ELR (cell line): ENCODE data around the gene PLEKHG4B.
"Not testable (repeated sequence)": the region's sequence is repeated elsewhere in the genome, so short reads cannot be mapped to it uniquely, and the experiment has no call there.

Experiments
- DNase-seq: peaks from one replicate; pipeline ENCODE4 v3.0.0-alpha.2; 2015; ENCODE audit warnings: low read depth

The PLEKHG4B gene

DNA sequence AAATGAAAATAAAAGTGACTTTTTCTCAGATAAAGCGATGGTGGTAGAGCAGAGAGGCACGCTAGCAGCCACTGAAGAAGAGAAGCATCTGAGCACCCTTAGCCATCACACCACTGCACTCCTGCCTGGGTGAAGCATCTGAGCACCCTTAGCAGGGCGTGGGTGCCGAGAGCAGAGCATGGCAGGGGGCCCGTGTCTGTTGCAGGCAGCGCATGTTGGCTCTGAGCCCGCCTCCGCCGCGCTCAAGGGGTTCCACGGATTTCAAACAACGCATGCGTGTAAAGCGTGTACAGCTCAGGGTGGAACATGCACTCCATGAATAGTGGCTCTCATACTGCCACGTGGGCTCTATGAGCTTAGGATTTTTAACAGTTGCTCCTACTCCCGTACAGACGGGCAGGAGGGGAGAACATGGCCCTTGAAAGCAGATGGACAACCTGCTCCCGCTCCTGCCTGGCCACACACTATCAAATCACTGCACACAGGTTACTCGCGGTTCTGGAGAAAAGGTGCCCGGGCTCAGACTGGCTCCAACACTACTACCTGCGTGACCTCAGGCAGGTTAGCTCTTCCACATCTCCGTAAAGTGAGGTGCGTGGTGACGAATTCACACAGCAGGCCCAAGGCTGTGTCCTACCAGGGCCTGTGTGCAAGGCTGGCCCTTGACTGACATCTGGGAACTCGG, 111.4 kb downstream of the PLEKHG4B start:
- DNase-seq = no peak

GRCh38 chr5:204001-204400, 112.0 kb downstream of the PLEKHG4B start:
- DNase-seq = no peak

- DNase-seq = no peak
Observed at GRCh38 chr5:204462-204861, 112.5 kb downstream of the PLEKHG4B start.

DNA sequence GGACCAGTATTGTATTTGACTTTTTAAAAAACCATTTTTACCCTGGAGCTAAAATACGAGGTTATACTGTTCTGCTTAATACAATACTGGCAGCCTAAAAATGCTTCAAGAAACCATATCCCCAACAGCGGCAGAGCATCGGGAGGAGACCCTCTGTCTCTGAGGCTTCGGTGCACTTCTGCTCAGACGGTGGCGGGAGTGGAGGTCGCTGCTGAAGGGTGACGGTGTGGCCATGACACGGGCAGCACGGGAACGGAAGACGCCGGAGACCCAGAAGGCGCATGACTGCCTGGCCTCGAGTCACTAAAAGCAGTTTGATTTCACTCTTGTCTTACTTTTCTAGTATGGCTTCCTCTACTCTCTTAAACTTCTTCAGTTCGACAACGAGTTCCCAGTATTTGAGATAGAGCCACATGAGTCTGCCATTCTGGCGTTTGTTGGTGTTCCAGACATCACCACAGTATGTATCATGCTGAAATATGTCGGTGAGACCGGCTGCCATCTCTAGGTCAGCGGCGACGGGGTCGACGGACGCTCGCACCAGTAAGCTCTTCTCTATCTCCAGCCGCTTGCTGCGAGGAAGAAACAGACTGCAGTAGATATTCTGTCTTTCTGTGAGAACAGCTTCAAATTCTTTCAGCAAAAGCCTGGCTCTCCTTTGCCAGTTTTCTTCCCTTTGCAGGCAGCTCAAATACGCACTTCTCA, 113.2 kb downstream of the PLEKHG4B start:
- DNase-seq = no peak

DNA sequence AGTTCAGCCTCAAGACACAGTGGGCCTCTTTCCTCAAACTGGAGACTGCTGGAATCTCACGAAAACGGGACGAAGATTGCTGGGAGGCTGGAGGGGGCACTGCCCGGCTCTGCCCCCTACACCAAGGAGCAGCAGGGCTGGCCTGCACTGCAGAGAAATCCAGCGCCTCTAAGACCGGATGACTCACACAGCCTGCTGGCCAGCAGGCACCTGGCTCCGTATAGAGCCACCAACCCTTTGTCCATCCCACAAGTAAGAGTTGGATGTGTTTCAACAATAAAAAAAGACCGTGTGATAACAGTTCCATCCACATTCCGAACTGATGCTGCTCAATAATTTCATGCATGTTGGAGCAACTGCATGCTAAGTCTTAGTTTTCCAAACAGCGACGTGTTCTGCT, 114.4 kb downstream of the PLEKHG4B start:
- DNase-seq = peak; percentile 23

- no peak for DNase-seq
Observed at GRCh38 chr5:206927-207536, 115.1 kb downstream of the PLEKHG4B start.

GRCh38 chr5:207599-207998, 115.6 kb downstream of the PLEKHG4B start:
- DNase-seq = peak; percentile 54

DNA sequence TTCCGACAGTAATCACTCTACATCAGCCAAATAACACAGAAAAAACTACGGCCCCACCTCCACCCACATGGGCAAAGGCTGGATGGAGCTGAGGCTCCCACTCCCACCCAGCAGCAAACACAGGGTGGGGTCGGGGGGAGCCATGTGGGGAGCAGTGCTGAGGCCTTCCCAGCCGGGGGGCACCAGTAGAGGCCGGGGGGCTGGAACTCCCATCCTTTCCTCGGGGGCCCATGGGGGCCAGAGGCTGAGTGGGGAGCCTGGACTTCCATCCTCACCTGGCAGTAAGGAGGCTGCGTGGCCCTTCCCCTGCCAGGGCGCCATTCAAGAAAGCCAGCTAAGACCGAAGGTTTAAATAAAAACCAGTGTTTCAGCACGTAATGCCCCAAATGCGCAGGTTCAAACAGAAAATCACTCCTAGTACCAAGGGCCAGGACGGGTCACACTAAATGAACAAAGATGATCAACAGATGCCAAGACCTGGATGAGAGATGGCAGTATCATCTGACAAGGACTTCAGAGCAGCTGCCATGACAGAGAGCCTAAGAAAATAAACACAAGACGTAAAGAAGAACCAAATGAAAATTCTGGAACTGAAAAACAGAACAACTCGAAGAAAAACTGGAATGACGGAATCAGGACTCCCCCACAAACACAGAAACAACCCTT, 116.6 kb downstream of the PLEKHG4B start:
- DNase-seq = no peak

- DNase-seq = no peak
Observed at GRCh38 chr5:213803-214395, 121.9 kb downstream of the PLEKHG4B start.

GRCh38 chr5:215256-215655, 123.3 kb downstream of the PLEKHG4B start:
- DNase-seq = peak; percentile 60

GRCh38 chr5:216076-216475, 124.1 kb downstream of the PLEKHG4B start:
- DNase-seq = not testable (repeated sequence)

DNA sequence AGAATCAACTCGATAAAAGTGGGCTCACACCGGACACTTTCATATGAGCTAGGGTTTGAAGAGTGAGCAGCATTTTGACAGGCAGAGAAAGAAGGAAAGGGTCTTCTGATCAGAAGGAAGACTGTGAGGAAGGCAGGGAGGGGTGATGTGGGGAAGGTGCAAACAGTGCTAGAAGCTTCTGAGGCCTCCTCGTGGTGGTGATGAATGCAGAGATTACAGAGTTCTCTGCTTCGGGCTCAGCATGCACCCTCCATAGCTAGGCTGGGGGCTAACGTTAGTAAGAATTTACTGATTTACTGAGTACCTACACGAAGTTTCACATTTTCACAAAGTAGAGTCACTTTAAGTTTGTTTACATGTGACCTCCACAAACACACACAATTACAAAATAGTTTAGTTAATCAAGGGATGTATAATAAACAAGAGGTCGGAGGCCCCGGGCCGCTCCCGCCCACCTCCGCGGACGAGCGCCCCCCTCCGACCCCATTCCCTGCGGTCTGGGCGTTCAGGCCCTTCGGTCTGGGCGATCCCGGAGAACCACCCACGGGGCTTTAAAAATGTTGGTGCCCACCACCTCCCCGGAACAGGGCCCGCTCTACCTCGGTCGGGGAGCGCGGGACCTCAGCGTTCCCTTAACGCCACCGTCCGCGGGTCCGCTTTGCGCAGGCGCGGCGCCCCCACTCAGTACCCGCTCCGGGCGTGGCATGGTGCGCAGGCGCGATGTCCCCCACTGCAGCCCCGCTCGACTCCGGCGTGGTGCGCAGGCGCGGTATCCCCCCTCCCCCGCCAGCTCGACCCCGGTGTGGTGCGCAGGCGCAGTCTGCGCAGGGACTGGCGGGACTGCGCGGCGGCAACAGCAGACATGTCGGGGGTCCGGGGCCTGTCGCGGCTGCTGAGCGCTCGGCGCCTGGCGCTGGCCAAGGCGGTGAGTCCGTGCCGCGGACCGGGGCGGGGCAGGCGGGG, 125.8 kb downstream of the PLEKHG4B start, which contains the start of the genes CCDC127 and SDHA:
Gene CCDC127 (minus strand): TSS at position 660 of the 963 bp plus-strand sequence. CDS start 1,304 bp downstream, outside the sequence.
Gene SDHA (plus strand): TSS at position 827 of the 963 bp plus-strand sequence. CDS start 36 bp downstream, at position 863.
- DNase-seq = peak; percentile 93

DNA sequence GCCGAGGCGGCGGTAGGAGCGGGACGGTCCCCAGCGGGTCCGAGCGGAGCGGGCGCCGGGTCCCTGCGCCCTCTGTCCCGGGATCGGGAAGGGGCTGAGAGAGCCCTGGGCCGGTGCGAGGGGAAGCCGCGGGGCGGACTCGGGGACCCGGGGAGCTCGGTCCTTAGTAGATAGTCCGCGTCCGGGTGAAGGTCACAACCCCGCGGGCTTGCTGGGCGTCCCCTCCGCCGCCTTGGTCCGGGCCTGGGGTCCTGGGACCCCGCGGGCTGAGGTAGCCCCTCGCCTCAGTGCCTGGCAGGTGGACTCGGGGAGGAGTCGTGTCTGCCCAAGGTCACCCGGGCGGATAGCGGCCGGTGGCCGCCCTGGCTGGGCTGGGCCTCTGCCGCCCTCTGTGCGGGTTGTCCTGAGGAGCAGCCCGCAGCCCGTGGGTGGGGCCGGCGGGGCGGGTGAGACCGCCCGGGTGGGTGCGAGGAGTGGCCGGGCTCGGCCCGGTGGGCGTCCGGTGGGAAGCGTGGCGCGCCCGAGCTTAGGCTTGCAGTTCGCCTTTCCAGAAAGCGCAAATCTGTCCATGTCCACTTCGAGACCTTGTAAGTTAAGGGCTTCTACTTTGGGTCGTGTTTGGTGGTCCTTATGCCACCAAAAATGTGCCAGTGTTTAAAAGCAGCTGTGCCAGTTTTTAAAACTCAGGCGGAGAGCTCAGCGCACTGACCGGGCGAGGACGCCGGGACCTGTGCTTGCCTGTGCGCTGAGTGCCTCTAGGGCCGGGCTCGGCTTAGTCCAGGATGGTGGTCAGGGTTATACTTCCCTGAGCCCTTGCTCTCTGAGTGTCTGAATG, 126.7 kb downstream of the PLEKHG4B start:
- peak; percentile 65 for DNase-seq

DNA sequence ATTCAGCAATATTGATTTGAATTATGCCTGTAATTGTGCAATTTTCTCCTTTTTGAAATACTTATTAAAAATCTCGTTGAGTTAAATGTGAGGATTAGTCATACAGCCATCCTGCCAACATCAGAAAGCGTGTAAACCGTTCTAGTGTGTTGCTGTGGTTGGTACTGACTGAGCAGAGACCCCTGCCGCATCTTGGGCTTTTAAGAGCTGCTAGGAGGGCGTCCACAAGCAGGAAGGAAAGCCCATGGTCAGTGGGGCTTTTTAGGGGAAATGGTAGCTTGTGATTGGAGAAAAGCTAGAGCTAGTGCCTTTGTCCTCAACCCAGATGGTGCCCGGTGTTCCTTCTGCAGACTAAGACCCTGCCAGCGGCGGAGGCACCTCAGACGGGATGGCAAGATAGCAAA, 127.5 kb downstream of the PLEKHG4B start:
- peak; percentile 63 for DNase-seq

DNA sequence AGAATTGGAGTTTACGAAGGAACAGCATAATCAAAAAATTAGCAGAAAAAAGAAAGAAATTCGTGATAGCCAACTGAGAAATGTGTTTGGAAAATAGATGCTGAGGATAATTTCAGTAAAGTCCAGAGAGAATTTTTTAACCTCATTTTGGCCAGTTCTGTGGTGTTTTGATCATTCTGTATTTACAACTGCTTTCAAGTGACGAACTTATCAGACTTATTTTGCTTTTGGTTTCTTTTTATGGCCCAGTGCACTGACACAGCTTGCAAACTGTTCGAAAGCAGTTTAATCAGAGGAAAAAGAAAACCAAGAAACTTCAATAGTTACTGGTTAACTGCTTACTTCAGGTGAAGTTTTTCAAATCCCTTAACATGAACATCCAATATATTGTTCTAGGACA, 128.0 kb downstream of the PLEKHG4B start:
- no peak for DNase-seq

GRCh38 chr5:222951-223715, 131.2 kb downstream of the PLEKHG4B start:
- DNase-seq = peak; percentile 65

DNA sequence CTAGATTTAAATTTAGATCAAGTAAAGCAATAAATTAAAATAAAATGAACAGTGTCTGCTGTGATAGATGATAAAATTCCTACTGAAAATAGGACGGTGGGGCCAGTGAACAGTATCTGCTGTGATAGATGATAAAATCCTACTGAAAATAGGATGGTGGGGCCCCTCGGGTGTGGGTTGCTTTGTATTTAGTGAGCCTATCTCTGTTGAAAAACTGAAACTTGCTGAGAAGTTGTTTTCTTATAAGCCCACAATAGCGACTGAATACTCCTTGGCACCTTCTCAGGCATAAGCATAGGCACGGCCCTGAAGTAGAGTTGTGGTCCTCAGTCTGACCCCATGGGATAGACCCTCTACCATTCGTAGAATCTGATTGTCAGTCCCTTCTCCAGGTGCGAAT, 131.8 kb downstream of the PLEKHG4B start:
- DNase-seq = no peak

DNA sequence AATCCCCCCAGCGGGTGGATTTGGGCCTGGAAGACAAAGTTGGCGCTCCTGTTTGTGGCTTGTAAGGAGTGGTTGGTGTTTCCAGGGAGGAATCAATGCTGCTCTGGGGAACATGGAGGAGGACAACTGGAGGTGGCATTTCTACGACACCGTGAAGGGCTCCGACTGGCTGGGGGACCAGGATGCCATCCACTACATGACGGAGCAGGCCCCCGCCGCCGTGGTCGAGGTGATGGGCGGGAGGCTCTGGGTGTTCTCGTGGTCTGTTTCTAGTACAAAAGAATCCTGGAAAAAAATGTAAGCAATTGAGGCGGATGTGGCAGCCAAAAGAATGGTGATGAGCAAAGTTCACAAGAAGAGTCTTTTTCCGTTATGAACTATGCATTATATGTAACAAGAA, 133.4 kb downstream of the PLEKHG4B start:
- no peak for DNase-seq

GRCh38 chr5:227375-227774, 135.4 kb downstream of the PLEKHG4B start:
- not testable (repeated sequence) for DNase-seq
